ENCODE measurements around the gene TLN1.

Gene TLN1

DNA sequence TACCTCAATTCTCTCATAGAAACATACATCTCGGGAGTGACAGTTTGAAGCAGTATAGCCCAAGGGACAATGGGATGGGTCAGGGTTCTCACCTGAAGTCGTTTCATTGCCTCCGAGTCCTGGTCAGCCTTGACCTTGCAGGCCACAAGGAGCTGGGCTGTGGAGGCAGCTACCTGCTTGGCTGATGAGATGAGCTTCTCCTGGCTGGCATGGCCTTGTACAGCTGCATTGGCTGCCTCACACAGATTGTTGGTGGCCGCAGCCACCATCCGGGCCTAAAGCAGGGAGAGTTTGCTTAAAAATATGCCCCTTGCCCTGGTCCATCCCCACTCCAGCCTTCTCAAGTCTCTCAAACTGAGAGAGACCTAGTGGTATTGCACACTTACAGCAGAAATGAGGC, 33.8 kb downstream of the TLN1 start:
- no peak overlapping the region for H3K9ac ChIP-seq (ENCODE audit: low read length)
- no peak overlapping the region for H3K4me2 ChIP-seq (ENCODE audit: low read length)
- H3K27ac ChIP-seq (ENCODE audit: low read depth, low read length, poor library complexity, severe bottlenecking): no peak overlapping the region
- no peaks in the 10 kb centered on the region for H3K9me2 ChIP-seq (ENCODE audit: low read depth, low read length)
- H3K79me2 ChIP-seq (ENCODE audit: insufficient read depth, low read length): no peaks in the 10 kb centered on the region
- H3K4me3 ChIP-seq (ENCODE audit: low read depth, low read length, poor library complexity, severe bottlenecking): no peak overlapping the region
- H2AFZ ChIP-seq (ENCODE audit: low read length): no peak overlapping the region
- no peaks in the 10 kb centered on the region for H4K20me1 ChIP-seq (ENCODE audit: insufficient read depth, low read length)
- H3K36me3 ChIP-seq (ENCODE audit: insufficient read depth, low read length): peaks cover 75% of the 10 kb centered on the region
- H3F3A ChIP-seq (ENCODE audit: insufficient read depth, low read length): no peaks in the 10 kb centered on the region
- TF ChIP-seq, protein P1, sequence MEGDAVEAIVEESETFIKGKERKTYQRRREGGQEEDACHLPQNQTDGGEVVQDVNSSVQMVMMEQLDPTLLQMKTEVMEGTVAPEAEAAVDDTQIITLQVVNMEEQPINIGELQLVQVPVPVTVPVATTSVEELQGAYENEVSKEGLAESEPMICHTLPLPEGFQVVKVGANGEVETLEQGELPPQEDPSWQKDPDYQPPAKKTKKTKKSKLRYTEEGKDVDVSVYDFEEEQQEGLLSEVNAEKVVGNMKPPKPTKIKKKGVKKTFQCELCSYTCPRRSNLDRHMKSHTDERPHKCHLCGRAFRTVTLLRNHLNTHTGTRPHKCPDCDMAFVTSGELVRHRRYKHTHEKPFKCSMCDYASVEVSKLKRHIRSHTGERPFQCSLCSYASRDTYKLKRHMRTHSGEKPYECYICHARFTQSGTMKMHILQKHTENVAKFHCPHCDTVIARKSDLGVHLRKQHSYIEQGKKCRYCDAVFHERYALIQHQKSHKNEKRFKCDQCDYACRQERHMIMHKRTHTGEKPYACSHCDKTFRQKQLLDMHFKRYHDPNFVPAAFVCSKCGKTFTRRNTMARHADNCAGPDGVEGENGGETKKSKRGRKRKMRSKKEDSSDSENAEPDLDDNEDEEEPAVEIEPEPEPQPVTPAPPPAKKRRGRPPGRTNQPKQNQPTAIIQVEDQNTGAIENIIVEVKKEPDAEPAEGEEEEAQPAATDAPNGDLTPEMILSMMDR (IDR thresholded peaks at IDR 0.05; ENCODE audit: low read length): no peak
- TF ChIP-seq EZH2 (IDR thresholded peaks at IDR 0.05; ENCODE audit: borderline replicate concordance, low read length): no peak
- no peaks in the 10 kb centered on the region for H3K9me3 ChIP-seq (ENCODE audit: low read length)
- no peaks in the 10 kb centered on the region for H3K27me3 ChIP-seq (ENCODE audit: insufficient read depth, low read length)
- no peaks in the 10 kb centered on the region for H3K4me1 ChIP-seq (ENCODE audit: insufficient read depth, low read length, severe bottlenecking)

DNA sequence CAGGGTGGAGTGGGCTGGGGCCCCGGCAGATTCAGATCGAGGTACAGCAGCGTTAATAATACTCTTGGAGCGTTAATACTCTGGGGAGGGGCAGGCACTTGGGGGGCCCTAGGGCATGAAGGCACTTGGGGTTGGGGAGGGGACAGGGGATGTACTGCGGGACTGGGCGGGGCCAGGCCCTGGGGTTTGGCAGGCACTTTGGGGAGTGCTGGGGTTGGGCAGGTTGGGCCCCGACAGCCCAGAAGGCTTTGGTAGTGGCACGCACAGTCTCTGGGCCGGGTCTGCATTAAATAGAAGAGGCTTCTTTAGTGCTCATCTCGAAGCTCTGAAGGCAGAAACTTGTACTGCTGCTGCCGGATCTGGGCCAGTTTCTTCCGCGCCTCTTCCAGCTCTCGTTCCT, 34.5 kb downstream of the TLN1 start:
- Histone ChIP-seq H4K20me1 (ENCODE audit: insufficient read depth, low read length) (no peaks in the 10 kb centered on the region), H2AFZ (ENCODE audit: low read length) (no peak overlapping the region), H3K9me3 (ENCODE audit: low read length) (no peaks in the 10 kb centered on the region), H3K36me3 (ENCODE audit: insufficient read depth, low read length) (peaks cover 68% of the 10 kb centered on the region), H3K4me1 (ENCODE audit: insufficient read depth, low read length, severe bottlenecking) (no peaks in the 10 kb centered on the region), H3K27me3 (ENCODE audit: insufficient read depth, low read length) (no peaks in the 10 kb centered on the region), H3K9me2 (ENCODE audit: low read depth, low read length) (no peaks in the 10 kb centered on the region), H3K27ac (ENCODE audit: low read depth, low read length, poor library complexity, severe bottlenecking) (no peak overlapping the region), H3F3A (ENCODE audit: insufficient read depth, low read length) (0 out of 2 replicates have a peak, but pooled peaks cover under 1% of the 10 kb centered on the region), H3K9ac (ENCODE audit: low read length) (no peak overlapping the region), H3K79me2 (ENCODE audit: insufficient read depth, low read length) (no peaks in the 10 kb centered on the region), H3K4me3 (ENCODE audit: low read depth, low read length, poor library complexity, severe bottlenecking) (no peak overlapping the region), H3K4me2 (ENCODE audit: low read length) (no peak overlapping the region)
- TF ChIP-seq, protein P1 (IDR thresholded peaks at IDR 0.05; ENCODE audit: low read length): no peak
- TF ChIP-seq EZH2 (IDR thresholded peaks at IDR 0.05; ENCODE audit: borderline replicate concordance, low read length): no peak

DNA sequence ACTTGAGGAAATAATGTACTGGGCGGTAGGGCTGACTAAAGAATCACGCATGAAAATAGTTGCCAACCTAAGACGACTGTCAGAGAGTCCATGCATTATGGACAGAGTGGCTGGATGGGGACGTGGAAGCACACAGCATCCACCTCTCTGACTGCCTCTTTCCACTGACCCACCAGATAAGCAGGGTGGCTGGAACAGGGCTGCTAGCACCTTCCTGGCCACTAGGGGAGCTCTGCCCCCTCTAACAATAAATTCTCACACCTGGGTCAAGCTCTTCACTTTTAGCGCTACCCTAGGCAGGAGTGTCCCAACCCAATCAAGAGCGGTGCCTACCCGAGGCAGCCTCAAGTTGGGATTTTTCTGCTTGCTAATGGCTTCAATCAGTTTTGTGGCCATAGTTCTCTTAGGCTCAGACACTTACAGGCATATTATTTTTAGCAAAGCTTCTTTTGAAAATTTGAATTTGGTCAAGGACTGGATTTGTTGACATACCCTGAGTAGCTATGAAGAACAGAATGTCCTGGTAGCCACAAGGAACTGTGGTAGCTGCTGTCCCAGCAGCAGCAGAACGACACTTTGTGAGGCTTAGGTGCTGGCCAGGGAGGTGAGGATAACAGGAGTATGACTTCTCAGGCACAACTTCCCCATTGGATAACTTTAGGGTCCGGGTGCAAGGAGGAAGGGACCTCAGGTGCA, 35.3 kb downstream of the TLN1 start:
- no peak overlapping the region for H2AFZ ChIP-seq (ENCODE audit: low read length)
- no peak for TF ChIP-seq EZH2 (IDR thresholded peaks at IDR 0.05; ENCODE audit: borderline replicate concordance, low read length)
- TF ChIP-seq, protein P1 (IDR thresholded peaks at IDR 0.05; ENCODE audit: low read length): peak; percentile 92
- no peak overlapping the region for H3K4me3 ChIP-seq (ENCODE audit: low read depth, low read length, poor library complexity, severe bottlenecking)
- H3K27ac ChIP-seq (ENCODE audit: low read depth, low read length, poor library complexity, severe bottlenecking): no peak overlapping the region
- H3K9me2 ChIP-seq (ENCODE audit: low read depth, low read length): no peaks in the 10 kb centered on the region
- H3F3A ChIP-seq (ENCODE audit: insufficient read depth, low read length): 0 out of 2 replicates have a peak, but pooled peaks cover 3% of the 10 kb centered on the region
- H4K20me1 ChIP-seq (ENCODE audit: insufficient read depth, low read length): no peaks in the 10 kb centered on the region
- no peak overlapping the region for H3K9ac ChIP-seq (ENCODE audit: low read length)
- H3K9me3 ChIP-seq (ENCODE audit: low read length): no peaks in the 10 kb centered on the region
- H3K4me1 ChIP-seq (ENCODE audit: insufficient read depth, low read length, severe bottlenecking): no peaks in the 10 kb centered on the region
- no peak overlapping the region for H3K4me2 ChIP-seq (ENCODE audit: low read length)
- H3K27me3 ChIP-seq (ENCODE audit: insufficient read depth, low read length): no peaks in the 10 kb centered on the region
- H3K79me2 ChIP-seq (ENCODE audit: insufficient read depth, low read length): no peaks in the 10 kb centered on the region
- H3K36me3 ChIP-seq (ENCODE audit: insufficient read depth, low read length): peaks cover 60% of the 10 kb centered on the region

Measured in OCI-LY1 (cell line).